ENCODE data around the gene ARFGEF2. TPM values are rescaled to one million over a fixed set of nuclear protein-coding genes. Genes with fewer than 3 reads are reported as not detected.
A peak's percentile ranks its signal among the peaks of the same experiment; 100 is the strongest.

ARFGEF2 gene
- polyA plus RNA-seq, 6 donors from 2014 or later: 3.9 to 18.4 (median 12.1) TPM

- H3K4me3 Mint-ChIP-seq: no peak overlapping the region
- H3K27me3 Mint-ChIP-seq: no peaks in the 10 kb centered on the region
- peak overlapping the region in 1 of 6 donors; percentile 83 for H3K27ac Mint-ChIP-seq
- H3K36me3 Mint-ChIP-seq: peaks cover 23 to 32% of the 10 kb centered on the region in 2 donors
- no peak for DNase-seq
- no peaks in the 10 kb centered on the region for H3K9me3 Mint-ChIP-seq
- H3K4me1 Mint-ChIP-seq: no peaks in the 10 kb centered on the region
- no peak for ATAC-seq (ENCODE audit: low read depth in 2 of 2)
Observed at GRCh38 chr20:48953653-48954052, 32.1 kb downstream of the ARFGEF2 start.

GRCh38 chr20:48956052-48956451 is 34.5 kb downstream of the ARFGEF2 start:
- H3K4me1 Mint-ChIP-seq: no peaks in the 10 kb centered on the region
- no peak overlapping the region for H3K4me3 Mint-ChIP-seq
- no peaks in the 10 kb centered on the region for H3K9me3 Mint-ChIP-seq
- no peak for DNase-seq
- peak overlapping the region in 1 of 6 donors; percentile 19 for H3K27ac Mint-ChIP-seq
- peaks cover 19 to 32% of the 10 kb centered on the region in 2 donors for H3K36me3 Mint-ChIP-seq
- ATAC-seq (ENCODE audit: low read depth in 2 of 2): no peak
- H3K27me3 Mint-ChIP-seq: no peaks in the 10 kb centered on the region

GRCh38 chr20:48957053-48957481 is 35.6 kb downstream of the ARFGEF2 start:
- peak overlapping the region in 2 of 6 donors; percentile 52 to 71 for H3K27ac Mint-ChIP-seq
- ATAC-seq (ENCODE audit: low read depth in 2 of 2) (no peak), DNase-seq (no peak)
- H3K4me1 Mint-ChIP-seq: no peaks in the 10 kb centered on the region
- H3K4me3 Mint-ChIP-seq: no peak overlapping the region
- no peaks in the 10 kb centered on the region for H3K27me3 Mint-ChIP-seq
- peaks cover 11 to 24% of the 10 kb centered on the region in 2 donors for H3K36me3 Mint-ChIP-seq
- H3K9me3 Mint-ChIP-seq: no peaks in the 10 kb centered on the region

- no peaks in the 10 kb centered on the region for H3K9me3 Mint-ChIP-seq
- ATAC-seq (ENCODE audit: low read depth in 2 of 2) (no peak), DNase-seq (no peak)
- H3K27me3 Mint-ChIP-seq: no peaks in the 10 kb centered on the region
- no peaks in the 10 kb centered on the region for H3K4me1 Mint-ChIP-seq
- no peak overlapping the region for H3K4me3 Mint-ChIP-seq
- peaks cover 11 to 24% of the 10 kb centered on the region in 2 donors for H3K36me3 Mint-ChIP-seq
- H3K27ac Mint-ChIP-seq: peak overlapping the region in 2 of 6 donors; percentile 18 to 71
Observed at GRCh38 chr20:48957533-48957932, 36.0 kb downstream of the ARFGEF2 start.

GRCh38 chr20:48958743-48959142 is 37.2 kb downstream of the ARFGEF2 start:
- H3K27ac Mint-ChIP-seq: no peak overlapping the region
- H3K4me1 Mint-ChIP-seq: no peaks in the 10 kb centered on the region
- H3K4me3 Mint-ChIP-seq: no peak overlapping the region
- H3K36me3 Mint-ChIP-seq: peaks cover 11 to 29% of the 10 kb centered on the region in 2 donors
- ATAC-seq (ENCODE audit: low read depth in 2 of 2): no peak
- H3K9me3 Mint-ChIP-seq: no peaks in the 10 kb centered on the region
- no peaks in the 10 kb centered on the region for H3K27me3 Mint-ChIP-seq
- DNase-seq: no peak

GRCh38 chr20:48959899-48960550 is 38.5 kb downstream of the ARFGEF2 start:
- Mint-ChIP-seq H3K4me3 (no peak overlapping the region), H3K36me3 (peaks cover 4 to 28% of the 10 kb centered on the region in 2 donors), H3K4me1 (no peaks in the 10 kb centered on the region), H3K9me3 (no peaks in the 10 kb centered on the region), H3K27ac (no peak overlapping the region), H3K27me3 (no peaks in the 10 kb centered on the region)
- ATAC-seq (ENCODE audit: low read depth in 2 of 2) (no peak), DNase-seq (no peak)

GRCh38 chr20:48962421-48962820 is 40.9 kb downstream of the ARFGEF2 start:
- no peaks in the 10 kb centered on the region for H3K9me3 Mint-ChIP-seq
- peaks cover 7 to 25% of the 10 kb centered on the region in 2 donors for H3K36me3 Mint-ChIP-seq
- H3K4me1 Mint-ChIP-seq: no peaks in the 10 kb centered on the region
- peak overlapping the region in 1 of 6 donors; percentile 44 for H3K27ac Mint-ChIP-seq
- ATAC-seq (ENCODE audit: low read depth in 2 of 2) (no peak), DNase-seq (no peak)
- H3K4me3 Mint-ChIP-seq: no peak overlapping the region
- H3K27me3 Mint-ChIP-seq: no peaks in the 10 kb centered on the region

- ATAC-seq (ENCODE audit: low read depth in 2 of 2): no peak
- no peak for DNase-seq
- Mint-ChIP-seq H3K27ac (peak overlapping the region in 1 of 6 donors; percentile 24), H3K9me3 (no peaks in the 10 kb centered on the region), H3K27me3 (no peaks in the 10 kb centered on the region), H3K4me3 (no peak overlapping the region), H3K36me3 (peaks cover 8 to 18% of the 10 kb centered on the region in 2 donors), H3K4me1 (no peaks in the 10 kb centered on the region)
Observed at GRCh38 chr20:48962976-48963771, 41.7 kb downstream of the ARFGEF2 start.

GRCh38 chr20:48965189-48965910 is 43.8 kb downstream of the ARFGEF2 start:
- Mint-ChIP-seq H3K4me3 (no peak overlapping the region), H3K27ac (peak overlapping the region in 1 of 6 donors; percentile 7), H3K4me1 (no peaks in the 10 kb centered on the region), H3K9me3 (no peaks in the 10 kb centered on the region), H3K36me3 (peaks cover 20 to 26% of the 10 kb centered on the region in 2 donors), H3K27me3 (no peaks in the 10 kb centered on the region)
- ATAC-seq (ENCODE audit: low read depth in 2 of 2): no peak
- no peak for DNase-seq

GRCh38 chr20:48970681-48971365 is 49.3 kb downstream of the ARFGEF2 start:
- H3K27me3 Mint-ChIP-seq: no peaks in the 10 kb centered on the region
- H3K4me3 Mint-ChIP-seq: no peak overlapping the region
- H3K36me3 Mint-ChIP-seq: peaks cover 29 to 44% of the 10 kb centered on the region in 2 donors
- ATAC-seq (ENCODE audit: low read depth in 2 of 2) (no peak), DNase-seq (no peak)
- H3K4me1 Mint-ChIP-seq: no peaks in the 10 kb centered on the region
- no peak overlapping the region for H3K27ac Mint-ChIP-seq
- H3K9me3 Mint-ChIP-seq: no peaks in the 10 kb centered on the region

GRCh38 chr20:48971956-48972355 is 50.4 kb downstream of the ARFGEF2 start:
- no peaks in the 10 kb centered on the region for H3K27me3 Mint-ChIP-seq
- H3K4me3 Mint-ChIP-seq: no peak overlapping the region
- H3K9me3 Mint-ChIP-seq: no peaks in the 10 kb centered on the region
- H3K4me1 Mint-ChIP-seq: no peaks in the 10 kb centered on the region
- ATAC-seq (ENCODE audit: low read depth in 2 of 2) (no peak), DNase-seq (no peak)
- H3K36me3 Mint-ChIP-seq: peaks cover 29 to 40% of the 10 kb centered on the region in 2 donors
- H3K27ac Mint-ChIP-seq: no peak overlapping the region

GRCh38 chr20:48972816-48973215 is 51.3 kb downstream of the ARFGEF2 start:
- ATAC-seq (ENCODE audit: low read depth in 2 of 2) (no peak), DNase-seq (no peak)
- no peak overlapping the region for H3K27ac Mint-ChIP-seq
- H3K9me3 Mint-ChIP-seq: no peaks in the 10 kb centered on the region
- H3K4me3 Mint-ChIP-seq: no peak overlapping the region
- H3K27me3 Mint-ChIP-seq: no peaks in the 10 kb centered on the region
- peaks cover 22 to 44% of the 10 kb centered on the region in 2 donors for H3K36me3 Mint-ChIP-seq
- H3K4me1 Mint-ChIP-seq: no peaks in the 10 kb centered on the region

GRCh38 chr20:48975955-48976354 is 54.4 kb downstream of the ARFGEF2 start:
- H3K4me1 Mint-ChIP-seq: peaks cover 0 to 6% (median 0%) of the 10 kb centered on the region in 3 donors
- H3K27ac Mint-ChIP-seq: peak overlapping the region in 1 of 6 donors; percentile 78
- DNase-seq (no peak), ATAC-seq (ENCODE audit: low read depth in 2 of 2) (no peak)
- H3K4me3 Mint-ChIP-seq: no peak overlapping the region
- peaks cover 9 to 46% of the 10 kb centered on the region in 2 donors for H3K36me3 Mint-ChIP-seq
- H3K27me3 Mint-ChIP-seq: no peaks in the 10 kb centered on the region
- no peaks in the 10 kb centered on the region for H3K9me3 Mint-ChIP-seq

Data from naive B cell (primary cell).